Measurements from ENCODE around the gene TSPAN16.

DNA sequence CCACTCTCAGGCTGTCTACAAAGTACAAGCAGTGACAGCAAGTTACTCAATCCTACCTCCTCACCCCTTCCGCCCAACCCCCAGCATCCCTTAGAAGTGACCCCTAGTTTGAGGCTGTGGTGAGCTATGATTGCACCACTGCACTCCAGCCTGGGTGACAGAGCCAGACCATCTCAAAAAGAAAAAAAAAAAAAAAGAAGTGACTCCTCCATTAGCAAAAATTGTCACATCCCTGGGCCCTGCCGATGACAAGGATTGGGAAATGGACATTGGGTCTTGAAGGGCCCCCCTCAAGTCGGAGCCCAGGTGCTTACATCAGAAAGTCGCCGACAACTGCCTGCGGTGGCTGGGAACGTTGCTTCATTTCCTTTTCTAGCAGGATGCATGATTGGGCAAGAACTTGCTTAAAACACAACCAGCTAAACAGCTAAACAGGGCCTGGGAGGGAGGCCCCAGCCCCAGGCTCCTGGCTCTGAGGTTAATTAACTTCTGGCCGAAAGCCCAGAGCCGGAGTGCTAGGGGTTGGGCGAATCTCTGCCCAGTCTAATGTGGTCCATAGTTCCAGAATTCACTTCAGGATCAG lies 28.2 kb downstream of the TSPAN16 start:
- no peak for TF ChIP-seq POLR2A (IDR thresholded peaks at IDR 0.05)
- TF ChIP-seq, protein P1, sequence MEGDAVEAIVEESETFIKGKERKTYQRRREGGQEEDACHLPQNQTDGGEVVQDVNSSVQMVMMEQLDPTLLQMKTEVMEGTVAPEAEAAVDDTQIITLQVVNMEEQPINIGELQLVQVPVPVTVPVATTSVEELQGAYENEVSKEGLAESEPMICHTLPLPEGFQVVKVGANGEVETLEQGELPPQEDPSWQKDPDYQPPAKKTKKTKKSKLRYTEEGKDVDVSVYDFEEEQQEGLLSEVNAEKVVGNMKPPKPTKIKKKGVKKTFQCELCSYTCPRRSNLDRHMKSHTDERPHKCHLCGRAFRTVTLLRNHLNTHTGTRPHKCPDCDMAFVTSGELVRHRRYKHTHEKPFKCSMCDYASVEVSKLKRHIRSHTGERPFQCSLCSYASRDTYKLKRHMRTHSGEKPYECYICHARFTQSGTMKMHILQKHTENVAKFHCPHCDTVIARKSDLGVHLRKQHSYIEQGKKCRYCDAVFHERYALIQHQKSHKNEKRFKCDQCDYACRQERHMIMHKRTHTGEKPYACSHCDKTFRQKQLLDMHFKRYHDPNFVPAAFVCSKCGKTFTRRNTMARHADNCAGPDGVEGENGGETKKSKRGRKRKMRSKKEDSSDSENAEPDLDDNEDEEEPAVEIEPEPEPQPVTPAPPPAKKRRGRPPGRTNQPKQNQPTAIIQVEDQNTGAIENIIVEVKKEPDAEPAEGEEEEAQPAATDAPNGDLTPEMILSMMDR (IDR thresholded peaks at IDR 0.05): no peak

Measured in heart left ventricle (tissue), 13 donors.